Umbilical cord (tissue), 2 donors: ENCODE data around the gene CDK4. TPM values are rescaled to one million over a fixed set of nuclear protein-coding genes. Genes with fewer than 3 reads are reported as not detected.

Experiments
- DNase-seq: peaks from one replicate; pipeline ENCODE4 v3.0.0-alpha.2; 2015; ENCODE audit warnings: low spot score
- total RNA-seq: library from RNA; depleted of rRNA; stranded (reverse); fragments of >200 nt; gene quantifications from one replicate; pipeline ENCODE4 v1.2.3, GENCODE V29; 2014; ENCODE audit warnings: low replicate concordance; ENCODE audit not compliant: insufficient read depth

Gene CDK4
- total RNA-seq, 1 donor from 2014 or later = 62.1 TPM

DNA sequence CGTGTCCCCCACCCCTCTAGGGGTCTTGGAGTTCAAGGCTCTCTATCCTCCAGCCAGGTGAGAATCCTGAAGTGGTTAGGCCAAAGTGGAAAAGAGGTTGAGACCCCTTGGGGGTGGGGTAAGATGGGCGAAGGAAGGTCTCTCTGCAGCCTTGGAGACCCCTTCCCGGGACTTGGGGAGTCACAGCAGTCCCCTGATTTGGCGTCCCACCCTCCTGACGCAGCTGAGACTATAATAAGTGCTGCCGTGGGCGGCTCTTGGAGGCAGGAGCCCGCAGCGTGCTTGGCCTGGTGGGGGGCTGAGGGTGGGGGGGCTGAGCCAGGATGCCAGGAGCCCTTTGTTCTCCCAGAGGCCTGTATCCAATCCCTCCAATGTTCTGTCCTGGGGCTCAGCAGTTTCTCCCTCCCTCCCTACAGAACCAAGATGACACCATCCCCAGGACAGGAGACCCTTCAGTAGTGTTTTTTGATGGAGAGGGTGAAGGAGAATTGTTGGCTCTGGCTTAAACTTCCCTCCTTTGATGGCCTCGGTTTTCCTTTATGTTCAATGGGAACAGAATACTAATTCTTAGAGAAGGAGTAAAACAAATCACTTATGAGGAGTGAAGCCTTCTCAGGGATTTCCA, 12.1 kb downstream of the CDK4 start:
- no peak for DNase-seq

DNA sequence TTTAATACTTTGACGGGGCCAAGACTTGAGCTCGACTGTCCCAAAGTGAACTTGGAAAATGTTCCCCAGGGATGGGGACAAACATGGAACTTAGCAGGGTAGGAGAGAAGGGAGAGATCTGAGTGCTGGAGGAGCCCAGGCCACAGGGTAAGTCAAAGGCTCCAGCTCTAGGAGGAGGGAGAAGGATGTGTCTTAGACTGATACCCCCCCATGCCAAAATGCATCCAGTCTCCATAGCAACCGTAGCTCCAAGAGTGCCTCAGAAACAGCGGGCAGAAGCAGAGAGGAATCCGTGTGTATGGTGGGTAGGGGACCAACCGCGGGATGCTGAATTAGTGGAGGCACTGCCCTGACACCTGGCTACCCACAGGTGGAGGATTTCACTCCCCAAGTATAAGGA, 12.7 kb downstream of the CDK4 start:
- DNase-seq = no peak

DNA sequence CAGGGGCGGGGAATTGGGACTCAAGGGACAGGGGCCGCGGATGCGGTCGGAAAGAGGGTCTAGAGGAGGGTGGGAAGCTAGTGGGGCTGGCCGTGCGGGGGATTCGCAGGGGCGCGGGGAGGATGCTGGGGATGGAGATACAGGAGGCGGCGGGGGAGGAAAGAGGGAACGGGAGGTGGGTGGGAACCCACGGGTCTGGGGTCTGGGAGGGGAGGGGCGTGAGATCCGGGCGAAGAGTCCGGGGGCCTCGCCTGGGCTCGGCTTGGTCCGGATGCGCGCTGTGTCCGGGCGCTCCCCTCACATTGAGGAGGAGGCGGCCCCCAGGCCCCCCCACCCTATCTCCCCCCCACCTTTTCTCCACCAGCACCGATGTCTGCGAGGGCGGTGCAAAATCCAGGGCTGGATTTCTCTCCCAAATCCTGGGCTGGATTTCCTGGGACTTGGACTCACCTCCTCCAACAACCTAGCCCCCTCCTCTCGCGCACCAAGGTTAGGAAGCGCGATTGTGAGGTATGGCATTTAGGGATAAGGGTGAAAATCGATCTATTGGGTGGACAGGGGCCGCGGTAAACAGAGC, 13.4 kb downstream of the CDK4 start, which contains the start of gene AGAP2:
TSS of gene AGAP2 (minus strand) at position 82 of the 577 bp plus-strand sequence. CDS start 496 bp downstream, outside the sequence.
- no peak for DNase-seq

DNA sequence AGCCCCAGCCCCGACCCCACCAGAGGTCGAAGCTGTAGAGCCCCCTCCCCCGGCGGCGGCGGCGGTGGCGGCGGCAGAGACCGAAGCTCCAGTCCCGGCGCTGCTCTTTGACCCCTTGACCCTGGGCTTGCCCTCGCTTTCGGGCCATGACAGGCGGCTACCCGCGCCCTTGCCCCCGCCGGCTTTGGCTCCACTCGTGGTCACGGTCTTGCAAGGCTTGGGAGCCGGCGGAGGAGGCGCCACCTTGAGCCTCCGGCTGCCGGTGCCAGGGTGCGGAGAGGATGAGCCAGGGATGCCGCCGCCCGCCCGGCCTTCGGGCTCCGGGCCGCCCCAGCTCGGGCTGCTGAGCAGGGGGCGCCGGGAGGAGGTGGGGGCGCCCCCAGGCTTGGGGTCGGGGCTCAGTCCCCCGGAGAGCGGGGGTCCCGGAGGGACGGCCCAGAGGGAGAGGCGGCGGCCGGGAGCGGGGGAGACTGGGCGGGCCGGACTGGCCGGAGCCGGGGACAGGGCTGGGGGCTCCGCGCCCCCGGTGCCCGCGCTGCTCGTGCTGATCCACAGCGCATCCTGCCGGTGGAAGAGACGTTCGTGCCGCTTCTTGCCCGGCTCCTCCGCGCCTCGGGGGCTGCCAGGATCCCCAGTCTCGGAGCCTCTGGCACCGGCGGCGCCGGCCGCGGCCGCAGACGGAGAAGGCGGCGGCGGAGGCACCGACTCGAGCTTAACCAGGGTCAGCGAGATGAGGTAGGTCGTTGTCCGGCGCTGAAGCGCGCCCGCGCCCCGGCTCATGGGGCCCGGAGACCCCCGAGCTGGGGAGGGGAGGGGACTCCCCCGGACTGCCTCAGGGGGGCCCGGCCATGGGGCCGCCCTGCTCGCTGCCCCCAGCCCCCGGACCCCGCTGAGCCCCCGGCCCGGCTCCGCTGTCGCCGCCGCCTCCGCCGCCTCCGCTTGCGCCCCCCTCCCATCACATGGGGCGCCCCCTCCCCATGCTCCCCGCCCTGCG, 14.3 kb downstream of the CDK4 start:
- no peak for DNase-seq

DNA sequence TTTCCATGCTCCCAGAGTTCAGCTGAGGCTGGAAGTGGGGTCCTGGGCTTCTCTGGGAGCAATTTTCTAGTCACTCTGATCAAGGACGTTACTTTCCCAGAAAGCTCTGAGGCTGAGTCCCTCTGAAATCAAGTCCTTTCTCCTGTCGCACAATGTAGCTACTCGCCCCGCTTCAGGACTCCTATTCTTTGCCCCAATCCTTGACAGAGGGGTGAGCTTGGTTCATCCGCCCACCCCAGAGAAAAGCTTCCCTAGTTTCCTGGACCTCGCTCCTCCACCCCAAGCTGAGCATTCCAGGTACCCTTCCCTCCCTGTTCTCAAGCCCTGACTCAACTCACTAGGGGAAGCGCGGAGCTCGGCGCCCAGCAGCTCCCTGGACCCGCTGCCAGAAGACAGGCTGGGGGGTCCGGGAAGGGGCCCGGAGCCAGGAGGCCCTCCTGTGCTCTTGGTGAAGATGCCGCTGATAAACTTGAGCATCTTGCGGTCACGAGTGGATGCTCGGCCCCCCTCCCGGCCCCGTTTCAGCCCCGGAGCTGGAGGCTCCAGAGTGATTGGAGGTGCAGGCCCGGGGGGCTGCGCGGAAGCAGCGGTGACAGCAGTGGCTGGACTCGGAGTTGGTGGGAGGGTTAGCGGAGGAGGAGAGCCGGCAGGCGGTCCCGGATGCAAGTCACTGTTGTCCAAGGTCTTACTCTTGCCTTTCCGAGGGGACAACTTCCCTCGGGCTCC, 15.2 kb downstream of the CDK4 start:
- no peak for DNase-seq

DNA sequence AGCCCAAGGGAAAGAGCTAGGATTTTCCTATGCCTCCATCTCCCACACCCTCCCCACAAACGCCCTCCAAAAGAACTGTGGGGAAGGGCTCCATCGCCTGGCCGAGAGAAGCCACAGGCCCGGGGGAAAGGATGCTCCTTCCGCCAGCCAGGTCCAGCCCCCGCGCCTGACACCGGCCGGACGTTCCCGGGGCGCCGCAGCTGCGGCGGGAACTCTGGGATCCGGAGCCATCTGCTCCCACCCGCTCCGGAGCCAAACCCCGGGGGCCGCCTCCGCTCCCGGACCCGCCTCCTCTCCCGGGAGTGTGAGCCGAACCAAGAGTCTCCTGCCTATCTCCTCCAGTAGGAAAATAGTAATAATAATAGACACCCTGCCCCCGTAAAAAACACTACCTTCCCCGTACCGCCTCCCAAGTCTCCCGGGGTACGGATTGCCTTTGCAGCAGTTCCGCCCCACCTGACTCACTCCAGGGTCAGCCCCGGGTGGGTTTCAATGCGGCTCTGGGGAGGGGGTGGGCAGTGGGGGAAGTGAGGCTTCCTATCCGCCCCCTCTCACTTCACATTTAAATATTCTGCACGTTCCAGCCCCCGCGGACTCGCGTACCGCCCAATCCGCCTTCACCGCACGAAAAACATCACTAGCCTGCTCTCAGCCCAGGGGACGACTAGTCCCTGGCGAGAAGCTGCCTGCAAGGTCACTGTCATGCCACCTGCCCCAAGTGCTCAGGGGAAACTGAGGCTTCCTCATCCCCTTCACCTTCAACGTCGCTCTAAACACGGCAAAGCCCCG, 16.0 kb downstream of the CDK4 start:
- no peak for DNase-seq

DNA sequence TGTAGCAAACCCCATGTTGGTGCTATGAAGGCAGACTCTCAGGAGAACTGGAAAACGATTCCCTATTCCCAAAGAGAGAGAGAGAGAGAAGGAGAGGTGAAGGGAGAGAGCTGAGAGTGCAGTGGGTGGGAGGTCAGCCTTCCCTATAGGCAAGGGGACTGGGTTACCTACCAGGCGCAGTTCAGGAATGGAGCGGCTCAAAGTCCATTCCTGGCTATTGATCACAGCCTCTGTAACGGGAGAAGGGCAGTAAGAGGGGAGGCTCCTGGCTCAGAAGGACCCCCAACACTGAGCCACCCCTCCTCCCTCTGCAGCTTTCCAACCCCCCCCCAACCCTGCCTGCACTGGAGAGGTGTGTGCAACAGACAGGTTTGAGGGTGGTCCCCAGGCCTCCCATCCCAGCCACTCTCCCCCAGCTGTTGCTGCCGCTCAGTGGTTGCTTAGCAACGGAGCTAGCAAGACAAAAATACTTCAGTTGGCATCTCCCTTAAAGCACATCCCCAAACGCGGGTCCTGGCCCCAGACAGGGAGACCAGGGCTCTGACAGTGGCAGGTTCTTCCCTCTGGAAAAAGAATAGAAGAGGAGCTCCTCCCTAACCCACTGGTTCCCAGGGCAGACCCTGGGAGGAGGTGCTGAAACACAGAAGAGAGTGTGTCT, 16.8 kb downstream of the CDK4 start:
- DNase-seq = no peak

DNA sequence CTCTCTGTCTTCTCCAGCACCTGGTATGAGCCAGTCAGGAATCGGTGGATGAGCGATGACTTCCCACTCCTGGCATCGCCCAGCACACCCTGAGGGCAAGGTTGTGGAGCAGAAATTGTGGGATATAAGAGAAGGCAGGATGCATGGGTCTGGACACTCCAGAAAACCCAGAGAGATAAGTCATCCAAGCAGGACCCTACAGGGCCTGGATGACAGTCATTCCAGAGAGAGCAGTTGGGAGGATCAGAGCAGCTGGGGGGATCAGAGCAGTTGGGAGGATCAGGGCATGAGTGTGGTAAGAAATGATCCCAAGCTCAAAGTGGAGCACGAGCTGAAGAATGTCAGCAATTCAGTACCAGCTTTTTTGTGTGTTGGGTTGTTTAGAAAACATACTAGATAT, 17.5 kb downstream of the CDK4 start:
- no peak for DNase-seq

DNA sequence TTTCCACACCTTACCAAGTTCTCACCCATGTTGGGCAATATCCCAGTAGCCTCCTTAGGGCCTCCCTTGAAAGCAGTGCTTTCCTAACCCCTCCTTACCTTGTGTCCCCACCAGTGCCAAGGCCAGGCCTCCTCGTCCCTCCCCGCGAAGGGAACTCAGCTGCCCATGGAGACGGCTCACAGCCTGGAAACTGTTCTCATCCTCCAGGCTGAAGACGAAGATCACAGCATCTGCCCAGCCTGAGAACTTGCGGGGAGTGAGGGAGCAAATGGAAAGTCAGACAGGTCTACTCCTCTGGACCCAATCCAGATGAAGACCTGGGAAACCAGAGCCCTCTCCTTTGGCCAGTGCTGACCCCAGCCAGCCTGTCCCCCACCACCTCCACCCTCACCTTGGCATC, 18.2 kb downstream of the CDK4 start:
- DNase-seq = no peak

DNA sequence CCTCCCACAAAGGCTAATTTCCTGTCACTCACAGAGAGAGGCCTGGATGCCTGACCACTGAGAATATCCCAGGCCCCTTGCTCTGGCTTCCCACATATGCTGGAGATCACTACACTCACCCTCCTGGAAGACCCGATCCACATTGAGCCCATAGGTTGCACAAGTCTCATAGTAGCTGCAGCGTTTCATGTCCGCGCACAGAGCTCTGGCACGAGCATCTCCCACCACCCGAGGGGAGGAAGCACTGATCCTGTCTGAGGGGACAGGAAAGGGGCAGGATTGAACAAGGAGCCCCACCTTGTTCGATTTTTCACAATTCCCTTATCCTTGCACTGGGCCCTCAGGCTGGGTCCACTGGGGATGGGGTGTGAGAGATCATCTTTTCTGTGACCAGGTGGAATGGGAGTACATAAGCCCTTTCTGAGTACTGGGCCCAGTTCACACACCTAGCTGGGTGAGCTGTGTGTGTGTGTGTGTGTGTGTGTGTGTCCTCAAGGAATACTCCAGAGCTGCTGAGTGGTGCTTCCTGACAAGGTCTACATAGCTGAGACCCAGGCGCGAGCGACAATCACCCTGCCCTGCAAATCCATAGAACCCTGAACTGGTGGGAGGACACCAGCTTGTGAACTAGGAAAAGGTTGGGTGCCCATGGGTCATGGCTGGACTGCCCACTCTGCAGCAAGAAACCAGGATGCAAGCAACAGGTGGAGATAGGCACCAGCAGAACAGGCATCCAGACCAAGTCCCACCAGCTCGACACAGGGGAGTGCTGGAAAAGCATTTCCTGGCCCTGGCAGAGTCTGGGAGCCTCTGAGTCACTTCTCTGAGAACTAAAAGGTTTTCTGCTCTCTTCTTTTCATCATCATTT, 19.1 kb downstream of the CDK4 start:
- no peak for DNase-seq

DNA sequence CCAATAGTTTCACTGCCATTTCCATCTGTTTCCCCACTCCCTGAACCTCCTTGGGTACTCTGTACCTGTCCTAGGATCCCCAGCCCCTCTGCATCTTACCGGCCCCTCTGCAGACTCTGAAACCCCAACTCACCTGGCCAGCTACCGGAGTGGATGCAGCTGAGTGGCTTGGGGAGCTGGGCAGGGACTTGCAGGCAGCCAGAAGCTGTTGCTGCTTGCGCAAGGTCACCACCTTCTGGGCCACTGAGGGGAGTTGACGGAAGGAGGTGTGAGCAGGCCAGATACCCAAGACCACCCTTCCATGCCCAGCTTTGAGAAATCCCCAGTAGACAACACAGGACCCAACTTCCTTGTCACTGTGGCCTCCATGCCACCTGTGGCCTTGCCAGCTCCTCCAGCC, 19.8 kb downstream of the CDK4 start:
- no peak for DNase-seq

DNA sequence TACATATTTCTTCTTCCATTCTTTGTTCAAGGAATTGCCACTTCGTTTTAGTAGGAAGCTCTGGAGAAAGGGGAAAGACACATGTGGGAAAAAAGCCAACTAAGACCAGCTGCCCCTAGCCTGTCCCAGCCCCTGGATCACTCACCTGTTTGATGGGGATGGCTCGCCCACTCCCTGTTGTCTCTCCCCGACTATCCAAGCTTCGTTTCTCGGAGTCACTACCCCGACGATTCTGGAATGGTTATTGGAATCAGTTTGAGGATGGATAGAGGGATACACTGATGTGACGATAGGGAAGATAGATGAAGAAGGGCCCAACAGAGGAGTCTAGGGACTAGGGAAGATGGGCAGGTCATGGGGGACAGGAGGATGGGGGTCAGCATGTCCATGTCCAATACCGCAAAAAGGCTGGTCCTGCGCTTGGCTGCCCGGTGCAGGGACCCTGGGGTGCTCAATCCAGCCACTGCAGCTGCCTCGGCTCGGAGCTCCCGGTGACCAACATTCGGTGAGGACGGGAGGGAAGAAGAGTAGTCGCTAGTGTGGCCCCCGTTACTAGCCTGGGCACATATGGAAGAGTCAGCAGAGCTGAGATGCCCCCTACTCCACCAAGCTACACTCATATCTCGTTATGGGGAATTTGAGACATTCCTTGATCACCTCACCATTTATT, 20.6 kb downstream of the CDK4 start:
- no peak for DNase-seq

DNA sequence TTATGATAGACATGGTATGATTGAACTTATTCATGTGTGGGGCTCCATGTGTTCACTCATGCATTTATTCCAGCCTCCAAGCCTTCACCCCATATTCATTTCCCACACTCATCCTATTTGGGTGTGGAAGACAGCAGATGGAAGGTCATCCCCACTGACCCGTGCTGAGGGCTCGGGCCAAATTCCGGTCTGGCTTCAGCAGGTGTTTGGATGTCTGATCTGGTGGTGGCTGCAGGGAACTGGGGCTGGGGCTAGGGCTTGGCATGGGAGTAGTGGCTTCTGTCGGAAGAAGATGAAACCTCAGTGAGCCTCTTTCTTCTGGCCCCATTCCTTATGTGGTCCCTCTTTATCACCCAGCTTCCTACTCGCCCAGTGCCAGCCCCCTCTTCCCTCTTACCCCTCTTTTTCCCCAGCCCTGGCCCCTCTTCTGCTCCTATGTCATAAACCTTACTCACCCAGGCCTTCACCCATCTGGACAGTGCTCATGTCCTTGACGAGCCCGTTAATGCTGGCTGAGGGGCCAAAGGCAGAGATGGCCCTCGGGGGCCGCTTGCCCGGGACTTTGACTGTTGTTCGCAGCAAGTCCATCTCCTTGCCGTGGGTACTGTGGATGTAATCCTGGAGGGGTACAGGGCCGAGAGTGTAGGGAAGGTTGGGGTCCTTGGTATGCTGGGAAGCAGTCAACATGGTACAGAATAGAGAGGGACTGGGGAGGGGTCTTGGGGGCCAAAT, 21.6 kb downstream of the CDK4 start:
- peak; percentile 0 for DNase-seq

DNA sequence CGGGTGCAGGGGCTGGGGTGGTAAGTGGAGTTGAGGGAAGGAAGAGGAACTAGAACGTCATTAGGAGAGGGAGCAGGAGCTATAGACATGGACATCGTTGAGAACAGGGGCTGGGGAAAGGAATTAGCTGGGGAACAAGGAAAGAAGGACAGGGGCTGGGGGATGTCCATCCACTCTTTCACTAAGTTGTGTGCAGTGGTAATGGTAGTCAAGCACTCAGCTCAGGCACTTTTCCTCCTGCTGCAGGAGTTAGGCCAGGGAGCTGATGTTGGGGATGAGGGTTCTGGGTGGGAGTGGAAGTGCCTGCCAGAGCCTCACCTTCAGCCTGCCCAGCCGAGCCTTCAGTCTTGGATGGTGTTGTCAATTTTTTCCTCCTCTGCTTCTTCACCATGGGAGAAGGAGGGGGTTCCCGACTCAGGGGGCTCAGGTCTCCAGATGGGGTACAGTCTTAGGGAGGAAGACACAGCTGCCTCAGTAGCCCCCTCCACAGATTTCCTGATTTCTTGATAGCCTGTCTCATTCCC, 22.7 kb downstream of the CDK4 start:
- DNase-seq = no peak

DNA sequence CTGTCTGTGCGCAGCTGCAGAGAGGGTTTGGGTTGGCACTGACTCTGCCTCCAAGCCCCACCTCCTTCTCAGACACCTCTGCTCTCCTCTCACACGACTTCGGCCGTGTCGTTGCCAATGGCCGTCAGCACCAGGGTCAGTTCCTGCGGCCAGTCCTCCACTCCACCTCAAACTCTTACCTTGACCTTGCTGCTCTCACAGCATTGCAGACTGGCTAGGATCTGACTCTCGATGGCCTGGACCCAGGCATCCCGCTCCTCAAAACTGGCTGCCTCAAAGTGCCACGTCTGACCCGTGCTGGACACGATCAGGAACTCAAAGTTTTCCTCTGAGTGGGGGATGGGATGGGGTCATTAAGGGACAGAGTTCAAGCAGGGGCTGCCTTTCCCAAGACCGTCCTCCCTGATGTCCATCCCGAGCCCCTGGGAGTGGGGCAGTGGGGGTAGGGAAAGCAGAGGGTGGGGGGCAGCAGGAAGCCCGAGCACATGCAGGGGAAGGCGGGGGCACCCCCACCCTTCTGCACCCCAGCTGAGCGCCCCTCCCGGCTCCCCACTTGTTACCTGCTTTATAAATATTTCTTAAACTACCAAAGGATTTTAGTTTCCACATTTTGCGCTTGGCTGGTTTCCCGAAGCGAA, 24.2 kb downstream of the CDK4 start:
- no peak for DNase-seq

DNA sequence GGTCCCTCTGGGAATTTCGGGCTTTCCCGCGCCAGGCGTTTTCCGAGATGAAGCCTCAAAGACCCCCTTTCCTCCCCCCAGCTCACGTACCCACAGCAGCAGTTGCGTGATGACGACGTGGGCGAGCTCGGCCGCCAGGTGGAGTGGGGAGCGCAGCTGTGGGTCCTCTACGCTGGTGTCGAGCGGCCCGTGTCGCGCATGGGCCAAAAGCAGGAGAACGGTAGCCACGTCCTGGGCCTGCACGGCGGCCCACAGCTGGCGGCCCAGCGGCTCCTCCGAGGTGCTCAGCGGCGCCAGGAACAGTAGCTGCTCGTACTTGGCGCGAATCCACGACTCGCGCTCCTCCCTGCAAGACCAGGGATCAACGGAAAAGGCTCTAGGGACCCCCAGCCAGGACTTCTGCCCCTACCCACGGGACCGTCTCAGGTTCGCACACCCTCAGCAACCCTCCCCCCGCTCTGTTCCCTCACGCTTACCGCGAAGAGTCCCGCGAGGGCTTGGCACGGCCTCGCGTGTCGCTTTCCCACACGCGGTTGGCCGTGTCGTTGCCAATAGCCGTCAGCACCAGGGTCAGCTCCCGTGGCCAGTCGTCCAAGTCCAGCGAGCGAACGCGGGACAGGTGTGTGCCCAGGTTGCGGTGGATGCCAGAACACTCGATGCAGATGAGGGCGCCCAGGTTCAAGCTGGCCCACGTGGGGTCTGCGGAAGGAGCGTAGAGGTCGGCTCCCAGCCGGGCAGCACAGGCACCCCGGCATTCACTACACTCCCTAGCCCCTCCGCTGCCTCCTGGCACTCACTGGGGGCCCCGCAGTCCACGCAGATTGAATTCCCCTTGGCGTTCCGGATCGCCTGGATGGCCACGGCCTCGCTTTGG, 25.0 kb downstream of the CDK4 start:
- DNase-seq = no peak
